T-helper 22 cell (primary cell): ENCODE results near the gene GOLT1A.

Source experiments
- DNase-seq: peaks from one replicate; pipeline ENCODE4 v3.0.0-alpha.2; 2020; ENCODE audit warnings: low read depth

The GOLT1A gene

GRCh38 chr1:204191456-204191855 lies 22.3 kb downstream of the GOLT1A start:
- DNase-seq: no peak

DNA sequence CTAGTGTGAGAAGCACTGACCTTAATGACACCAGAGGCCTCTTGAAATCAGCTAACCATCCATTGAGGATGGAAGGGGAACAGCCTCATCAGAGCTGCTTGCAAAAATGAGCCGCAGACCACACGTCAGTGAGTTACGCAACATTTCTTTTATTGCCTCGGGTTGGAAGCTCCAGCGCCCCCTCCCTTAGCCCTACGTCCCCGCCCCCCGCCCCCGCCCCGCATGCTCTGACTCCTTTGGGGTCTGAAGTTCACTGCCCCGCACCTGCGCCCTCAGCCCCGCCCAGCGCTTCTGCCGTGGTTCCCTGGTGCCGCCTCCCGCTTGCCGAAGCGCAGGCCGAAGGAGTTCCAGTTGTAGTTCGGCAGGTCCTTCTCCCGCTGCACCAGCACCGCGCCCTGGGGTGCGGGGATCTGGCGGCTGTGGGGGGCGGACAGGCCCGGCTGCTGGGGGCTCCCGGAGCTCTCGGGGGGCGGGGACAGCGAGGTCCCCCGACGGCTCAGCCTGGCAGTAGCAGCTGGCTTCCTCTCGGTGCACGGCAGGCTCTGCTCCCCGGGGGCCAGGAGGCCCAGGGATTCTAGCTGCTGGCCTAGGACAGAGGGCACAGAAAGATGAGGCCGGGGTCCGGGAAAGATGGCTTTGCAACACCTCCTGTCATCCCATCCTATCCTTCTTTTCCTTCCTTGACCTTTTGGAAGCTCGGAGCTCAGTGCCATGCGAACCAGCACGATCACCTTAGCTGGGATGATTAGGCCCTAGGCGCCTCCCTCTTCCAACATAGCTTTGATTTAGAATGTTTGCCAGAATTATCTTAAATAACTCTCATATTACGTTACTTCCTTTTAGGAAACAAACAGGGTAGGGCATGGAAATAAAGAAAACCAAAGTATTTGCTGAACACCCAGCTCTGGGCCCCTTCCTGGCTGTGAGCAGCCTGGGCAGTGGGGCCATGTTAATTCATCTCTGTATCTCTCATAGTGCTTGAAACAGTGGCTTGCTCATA lies 23.3 kb downstream of the GOLT1A start:
- no peak for DNase-seq

- no peak for DNase-seq
Measured at GRCh38 chr1:204188959-204189639, 24.7 kb downstream of the GOLT1A start.

DNA sequence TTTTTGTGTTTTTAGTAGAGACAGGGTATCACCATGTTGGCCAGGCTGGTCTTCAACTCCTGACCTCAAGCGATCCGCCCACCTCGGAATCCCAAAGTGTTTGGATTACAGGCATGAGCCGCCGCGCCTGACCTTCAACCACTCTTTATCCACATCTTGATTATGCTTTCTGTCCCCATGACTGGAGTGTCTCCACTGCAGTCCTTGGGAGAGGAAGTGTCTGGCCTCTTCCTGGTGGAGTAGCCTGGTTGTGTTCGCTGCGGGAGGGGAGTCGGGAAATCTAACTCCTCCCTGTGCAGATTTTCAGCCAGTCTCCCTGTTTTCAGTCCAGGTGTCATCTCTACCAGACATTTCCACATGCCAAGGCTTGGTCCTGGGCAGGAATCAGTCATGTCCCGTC lies 27.2 kb downstream of the GOLT1A start:
- DNase-seq: no peak

GRCh38 chr1:204181116-204181515 lies 32.7 kb downstream of the GOLT1A start:
- no peak for DNase-seq

- DNase-seq: no peak
Measured at GRCh38 chr1:204180133-204180532, 33.7 kb downstream of the GOLT1A start.

GRCh38 chr1:204178487-204179281 lies 35.1 kb downstream of the GOLT1A start:
- DNase-seq: no peak

- DNase-seq: no peak
Measured at GRCh38 chr1:204177133-204177532, 36.7 kb downstream of the GOLT1A start.

GRCh38 chr1:204176049-204176448 lies 37.7 kb downstream of the GOLT1A start:
- no peak for DNase-seq

- DNase-seq: no peak
Measured at GRCh38 chr1:204174958-204175357, 38.8 kb downstream of the GOLT1A start.

- DNase-seq: no peak
Measured at GRCh38 chr1:204172404-204173029, 41.3 kb downstream of the GOLT1A start.

DNA sequence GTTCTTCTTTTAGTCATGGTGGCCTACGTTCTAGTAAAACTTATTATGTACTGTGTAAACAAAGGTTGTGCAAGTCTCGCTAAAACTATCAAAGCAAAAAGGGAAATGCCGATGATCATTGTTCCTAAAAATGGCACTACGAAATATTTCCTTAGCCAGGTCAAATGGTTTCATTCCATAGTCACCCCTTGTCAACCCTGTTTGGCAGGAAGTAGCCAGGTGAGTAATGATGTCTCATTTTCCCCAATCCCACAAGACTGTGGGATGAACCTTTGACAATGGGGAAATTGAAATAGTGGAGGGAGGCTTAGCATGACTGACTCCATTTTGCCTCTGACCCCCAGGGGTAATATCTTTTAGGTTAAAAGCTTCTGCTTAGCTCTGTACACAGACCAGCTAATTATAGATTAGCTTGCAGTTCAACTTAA lies 42.0 kb downstream of the GOLT1A start:
- DNase-seq: no peak

DNA sequence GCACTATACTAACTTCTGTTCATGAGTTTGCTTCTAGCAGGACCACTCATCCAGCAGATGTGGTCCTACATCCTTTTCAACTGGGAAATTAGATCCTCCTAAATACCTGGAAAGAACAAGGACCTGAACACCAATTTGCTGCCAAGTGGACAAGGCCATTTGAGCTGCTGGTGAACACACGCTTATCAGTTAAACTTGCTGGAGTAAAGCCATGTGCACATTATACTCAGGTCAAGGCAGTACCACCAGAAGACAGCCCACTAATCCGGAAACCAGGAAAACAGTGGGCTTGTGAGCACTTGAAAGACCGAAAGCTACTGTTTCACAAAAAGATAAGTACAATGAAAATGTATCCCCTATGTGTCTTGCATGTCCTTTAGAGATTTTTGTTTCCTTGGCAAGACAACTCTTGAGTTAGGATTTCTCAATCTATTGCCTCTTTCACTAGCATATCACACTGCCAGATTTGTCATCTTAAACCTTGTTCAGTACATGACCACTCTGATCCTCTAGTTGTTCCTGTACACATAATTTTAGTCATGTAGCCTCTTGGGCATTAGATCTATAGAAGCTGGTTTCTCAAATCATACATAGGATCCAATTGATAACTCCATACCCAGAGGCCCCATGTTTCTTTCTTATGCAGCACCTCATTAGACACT lies 43.2 kb downstream of the GOLT1A start:
- DNase-seq: no peak

- no peak for DNase-seq
Measured at GRCh38 chr1:204169858-204170257, 43.9 kb downstream of the GOLT1A start.

- no peak for DNase-seq
Measured at GRCh38 chr1:204167730-204168129, 46.1 kb downstream of the GOLT1A start.

DNA sequence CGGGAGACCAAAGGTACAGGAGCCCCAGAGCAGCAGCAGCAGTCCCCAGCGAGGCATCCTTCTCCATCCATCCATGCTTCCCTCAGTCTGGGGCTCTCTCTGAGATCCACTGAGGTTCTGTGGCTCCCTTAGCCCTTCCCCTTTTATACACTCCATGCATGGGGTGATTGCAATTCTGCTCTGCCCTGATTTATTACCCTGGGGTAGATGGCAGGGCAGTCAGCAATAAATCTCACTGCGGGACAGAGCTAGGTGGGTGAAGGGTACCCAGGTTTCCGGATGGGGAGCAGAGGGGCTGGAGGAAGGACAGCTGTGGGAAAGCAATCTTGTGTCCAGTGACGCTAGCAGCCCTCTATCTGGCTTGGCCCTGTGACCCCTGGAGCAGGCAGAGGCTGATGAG lies 47.6 kb downstream of the GOLT1A start, which contains the start of gene REN:
REN (minus strand) TSS at position 119 of the 400 bp plus-strand sequence; CDS start at position 75, 44 bp downstream.
- DNase-seq: no peak

GRCh38 chr1:204162494-204163074 lies 51.2 kb downstream of the GOLT1A start:
- DNase-seq: peak; percentile 31

DNA sequence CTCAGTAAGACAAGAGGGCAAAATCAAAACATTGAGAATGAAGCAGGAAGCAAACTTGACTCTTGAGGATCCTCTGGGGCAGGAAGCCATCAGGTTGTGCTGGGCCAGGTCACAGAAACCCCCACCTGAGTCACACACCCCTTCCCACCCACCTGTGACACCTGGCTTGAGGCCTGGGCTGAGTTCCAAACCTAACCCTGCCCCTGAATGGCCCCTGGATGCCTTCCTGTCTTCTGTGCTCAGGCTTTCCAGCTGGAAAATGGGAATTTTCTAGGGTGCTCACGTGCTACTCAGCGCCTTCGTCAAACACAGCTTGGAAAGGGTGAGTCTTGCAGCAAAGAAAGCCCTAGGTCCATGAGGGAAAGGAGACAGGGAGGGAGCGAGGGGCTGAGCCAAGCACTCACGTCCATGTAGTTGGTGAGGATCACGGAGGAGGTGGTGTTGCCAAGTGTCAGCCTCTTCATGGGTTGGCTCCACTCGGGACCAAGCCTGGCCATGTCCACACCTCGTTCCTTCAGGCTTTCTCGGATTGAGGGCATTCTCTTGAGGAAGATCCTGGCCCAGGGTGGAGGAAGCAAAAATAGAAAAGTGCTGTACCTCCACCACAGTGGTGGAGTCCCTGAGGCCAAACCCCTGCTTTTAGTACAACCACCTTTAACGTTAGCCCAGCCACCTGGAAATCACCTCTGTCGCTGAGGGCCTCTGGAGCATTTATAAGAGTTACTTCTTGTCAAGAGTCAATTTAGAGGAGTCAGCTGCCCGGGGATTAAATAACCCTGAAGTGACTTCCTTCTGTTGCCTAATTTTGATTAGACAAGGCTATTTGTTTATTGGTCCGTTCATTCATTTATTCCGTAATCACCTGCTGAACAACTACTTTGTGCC lies 51.9 kb downstream of the GOLT1A start:
- DNase-seq: no peak

DNA sequence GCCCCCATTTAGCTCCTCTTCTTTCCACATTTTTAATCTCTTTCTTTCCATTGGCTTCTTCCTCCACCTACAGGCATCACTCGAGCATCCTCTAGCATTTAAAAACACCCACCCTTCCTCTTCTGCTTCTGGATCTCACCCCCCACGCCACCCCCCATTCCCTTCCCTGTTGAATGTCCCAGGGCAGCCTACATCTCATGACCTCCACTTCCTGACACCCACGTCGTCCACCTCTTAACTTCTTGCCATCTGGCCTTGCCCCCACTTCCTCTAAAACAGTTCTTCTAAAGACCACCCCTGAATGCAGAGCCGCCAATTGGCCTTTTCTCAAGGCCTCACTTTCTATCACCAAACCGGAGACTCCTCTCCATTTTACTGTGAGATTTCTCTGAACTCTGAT lies 55.8 kb downstream of the GOLT1A start:
- DNase-seq: no peak

DNA sequence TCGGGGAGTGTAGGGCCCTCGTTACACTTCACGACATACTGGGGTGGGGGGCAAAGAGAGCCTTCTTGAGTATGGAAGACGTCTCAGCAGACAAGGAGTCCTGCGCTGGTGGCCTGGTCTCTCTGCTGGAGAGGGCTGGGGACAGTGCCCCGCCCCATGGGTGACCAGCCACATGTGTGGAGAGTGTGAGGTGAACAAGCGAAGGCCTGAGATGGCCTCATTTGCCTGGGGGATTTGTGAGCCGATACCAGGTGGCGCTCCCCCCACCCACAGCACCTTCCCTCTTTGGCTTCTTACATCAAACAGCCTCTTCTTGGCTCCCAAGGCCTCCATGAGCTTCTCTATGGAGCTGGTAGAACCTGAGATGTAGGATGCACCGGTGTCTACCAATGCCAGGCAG lies 57.9 kb downstream of the GOLT1A start:
- DNase-seq: no peak
